Endodermal cell (in vitro differentiated cells): ENCODE results near the gene STX3. TPM values are rescaled to one million over a fixed set of nuclear protein-coding genes. Genes with fewer than 3 reads are reported as not detected.

Experiments
- DNase-seq: peaks from one replicate; pipeline ENCODE4 v3.0.0-alpha.2; 2017
- H3K27ac ChIP-seq: 2 replicates; pipeline ENCODE4 v1.5.1; 2013; ENCODE audit warnings: mild to moderate bottlenecking, low read depth, low read length, moderate library complexity
- H3K27me3 ChIP-seq: 2 replicates; pipeline ENCODE4 v1.6.1; 2013; ENCODE audit warnings: mild to moderate bottlenecking, low read length, moderate library complexity; ENCODE audit not compliant: insufficient read depth, control insufficient read depth, poor library complexity, severe bottlenecking
- H3K36me3 ChIP-seq: 2 replicates; pipeline ENCODE4 v1.7.0; 2013; ENCODE audit warnings: mild to moderate bottlenecking, low read length, moderate library complexity; ENCODE audit not compliant: control insufficient read depth, insufficient read depth
- H3K4me1 ChIP-seq: one replicate; pipeline ENCODE4 v1.7.0; 2013; ENCODE audit warnings: low read length; ENCODE audit not compliant: control insufficient read depth, insufficient read depth
- H3K4me3 ChIP-seq: 2 replicates; pipeline ENCODE4 v1.5.1; 2013; ENCODE audit warnings: mild to moderate bottlenecking, low read length, moderate library complexity
- H3K9ac ChIP-seq: 2 replicates; pipeline ENCODE4 v1.6.1; 2013; ENCODE audit warnings: mild to moderate bottlenecking, low read length, moderate library complexity; ENCODE audit not compliant: poor library complexity, severe bottlenecking; ENCODE audit errors: extremely low read depth
- H3K9me3 ChIP-seq: 2 replicates; pipeline ENCODE4 v1.6.1; 2013; ENCODE audit warnings: mild to moderate bottlenecking, low read length, moderate library complexity; ENCODE audit not compliant: control insufficient read depth
- H3K27ac Mint-ChIP-seq: 2 replicates; pipeline ENCODE4 v1.8.0; 2020; ENCODE audit warnings: mixed read lengths
- H3K27me3 Mint-ChIP-seq: 2 replicates; pipeline ENCODE4 v1.8.0; 2021; ENCODE audit warnings: mild to moderate bottlenecking, mixed read lengths; ENCODE audit not compliant: insufficient read depth
- H3K36me3 Mint-ChIP-seq: 2 replicates; pipeline ENCODE4 v1.8.0; 2020; ENCODE audit warnings: low read depth, mixed read lengths
- H3K4me1 Mint-ChIP-seq: 2 replicates; pipeline ENCODE4 v1.8.0; 2020; ENCODE audit warnings: mixed read lengths
- H3K4me3 Mint-ChIP-seq: 2 replicates; pipeline ENCODE4 v1.8.0; 2020; ENCODE audit warnings: mild to moderate bottlenecking, moderate library complexity, mixed read lengths
- H3K9me3 Mint-ChIP-seq: 2 replicates; pipeline ENCODE4 v1.8.0; 2020; ENCODE audit warnings: mild to moderate bottlenecking, mixed read lengths
- CTCF ChIP-seq: fragments of 200-600 bp; sonication (generic); conservative IDR thresholded peaks from 2 replicates; pipeline ENCODE4 v1.5.0; 2021; ENCODE audit warnings: antibody characterized with exemption, mild to moderate bottlenecking
- WGBS, 2 experiments: methylation state at CpG; one replicate each; pipeline versions ENCODE4 v1.1.5 to v1.1.7; 2013; ENCODE audit warnings: missing lambda C conversion rate in 2 of 2, mixed read lengths in 1 of 2; ENCODE audit not compliant: insufficient coverage in 1 of 2, insufficient read length in 1 of 2; 5-methylcytosine and 5-hydroxymethylcytosine counted together
- total RNA-seq, 2 donors: library from RNA; stranded (reverse); fragmentation: NEBNext Ultra II Directional in 1 of 2; extraction: Animal tissue kit (Norgen Biotek cat#: 25700) in 1 of 2; gene quantifications; 2 replicates in 1 of 2; 3 replicates in 1 of 2; pipeline ENCODE4 v1.2.1, GENCODE V29; 2021

The STX3 gene
- total RNA-seq, 2 donors from 2014 or later, result 119 to 160 TPM

GRCh38 chr11:59729834-59730233 is 25.3 kb upstream of the STX3 start:
- H3K27me3 Mint-ChIP-seq, result no peaks in the 10 kb centered on the region
- no peaks in the 10 kb centered on the region for H3K4me1 Mint-ChIP-seq
- TF ChIP-seq CTCF, result no peak
- no peak for DNase-seq
- H3K9me3 ChIP-seq, result peaks cover 7% of the 10 kb centered on the region
- H3K9ac ChIP-seq, result no peak overlapping the region
- no peaks in the 10 kb centered on the region for H3K36me3 ChIP-seq
- H3K36me3 Mint-ChIP-seq, result no peaks in the 10 kb centered on the region
- no peak overlapping the region for H3K4me3 Mint-ChIP-seq
- 89 to 93% methylated on average over 3 to 5 of the region's 5 CpGs for WGBS, 2 experiments
- H3K4me3 ChIP-seq, result no peak overlapping the region
- H3K27me3 ChIP-seq, result no peaks in the 10 kb centered on the region
- H3K27ac ChIP-seq, result no peak overlapping the region
- H3K9me3 Mint-ChIP-seq, result no peaks in the 10 kb centered on the region
- H3K4me1 ChIP-seq, result no peaks in the 10 kb centered on the region
- no peak overlapping the region for H3K27ac Mint-ChIP-seq

- Mint-ChIP-seq H3K4me1 (no peaks in the 10 kb centered on the region), H3K9me3 (no peaks in the 10 kb centered on the region), H3K4me3 (no peak overlapping the region), H3K36me3 (no peaks in the 10 kb centered on the region), H3K27me3 (no peaks in the 10 kb centered on the region), H3K27ac (no peak overlapping the region)
- no peak overlapping the region for H3K27ac ChIP-seq
- H3K9ac ChIP-seq, result no peak overlapping the region
- no peaks in the 10 kb centered on the region for H3K4me1 ChIP-seq
- peaks cover 7% of the 10 kb centered on the region for H3K9me3 ChIP-seq
- TF ChIP-seq CTCF, result no peak
- no peaks in the 10 kb centered on the region for H3K27me3 ChIP-seq
- no peaks in the 10 kb centered on the region for H3K36me3 ChIP-seq
- H3K4me3 ChIP-seq, result no peak overlapping the region
- no peak for DNase-seq
- WGBS, 2 experiments, result 86 to 88% methylated on average over 2 of the region's 2 CpGs
These were observed 24.1 kb upstream of the STX3 start for GRCh38 chr11:59730896-59731565.

- Histone ChIP-seq H3K27ac (no peak overlapping the region), H3K27me3 (no peaks in the 10 kb centered on the region), H3K4me1 (no peaks in the 10 kb centered on the region), H3K36me3 (no peaks in the 10 kb centered on the region), H3K4me3 (no peak overlapping the region), H3K9ac (no peak overlapping the region), H3K9me3 (no peaks in the 10 kb centered on the region)
- Mint-ChIP-seq H3K36me3 (peaks cover 2% of the 10 kb centered on the region), H3K4me1 (no peaks in the 10 kb centered on the region), H3K4me3 (no peak overlapping the region), H3K9me3 (peaks cover 3% of the 10 kb centered on the region), H3K27ac (no peak overlapping the region), H3K27me3 (peaks cover 8% of the 10 kb centered on the region)
- 90 to 100% methylated on average over 1 to 2 of the region's 2 CpGs for WGBS, 2 experiments
- TF ChIP-seq CTCF, result no peak
- no peak for DNase-seq
These were observed 9.1 kb upstream of the STX3 start for GRCh38 chr11:59746111-59746510.
